GM12874 (cell line): ENCODE measurements around the gene NOVA2.

Experiments
- CTCF ChIP-seq: IDR thresholded peaks from 2 replicates; pipeline ENCODE4 v1.5.1; 2011; ENCODE audit warnings: low read depth, mild to moderate bottlenecking, control low read depth, low read length, moderate library complexity; ENCODE audit not compliant: insufficient read depth

The NOVA2 gene

GRCh38 chr19:45976178-45976577, 2.5 kb upstream of the NOVA2 start:
- TF ChIP-seq CTCF: no peak

- TF ChIP-seq CTCF: no peak
Observed at GRCh38 chr19:45975306-45976070, 1.8 kb upstream of the NOVA2 start.

- no peak for TF ChIP-seq CTCF
Observed at GRCh38 chr19:45972947-45973540, 621 bp downstream of the NOVA2 start.

GRCh38 chr19:45972081-45972946, 1.4 kb downstream of the NOVA2 start:
- no peak for TF ChIP-seq CTCF

GRCh38 chr19:45971260-45971902, 2.3 kb downstream of the NOVA2 start:
- no peak for TF ChIP-seq CTCF

- TF ChIP-seq CTCF: no peak
Observed at GRCh38 chr19:45969676-45970075, 4.0 kb downstream of the NOVA2 start.

GRCh38 chr19:45968626-45969025, 5.0 kb downstream of the NOVA2 start:
- no peak for TF ChIP-seq CTCF
